Adrenal gland (tissue), 5 donors: ENCODE measurements around the gene NDUFS8.

Experiments
- POLR2A ChIP-seq, 2 donors: fragments of 450-650 bp; IDR thresholded peaks; one replicate each; pipeline ENCODE4 v1.6.1; 2017; ENCODE audit warnings: antibody characterized with exemption in 2 of 2, mild to moderate bottlenecking in 2 of 2, moderate library complexity in 1 of 2
- TF ChIP-seq, protein P1 (sequence below), 6 experiments: fragments of 450-650 bp in 4 of 6; fragments of 200-600 bp in 2 of 6; sonication (generic) in 1 of 6; IDR thresholded peaks; 1 replicate in 5 of 6; 2 replicates in 1 of 6; pipeline versions ENCODE4 v1.5.1 to v1.8.0; 2016 to 2021; ENCODE audit warnings: antibody characterized with exemption in 6 of 6, mild to moderate bottlenecking in 2 of 6, moderate library complexity in 1 of 6
- donor health status: DM: no; HTN: no; CAD: no.

DNA sequence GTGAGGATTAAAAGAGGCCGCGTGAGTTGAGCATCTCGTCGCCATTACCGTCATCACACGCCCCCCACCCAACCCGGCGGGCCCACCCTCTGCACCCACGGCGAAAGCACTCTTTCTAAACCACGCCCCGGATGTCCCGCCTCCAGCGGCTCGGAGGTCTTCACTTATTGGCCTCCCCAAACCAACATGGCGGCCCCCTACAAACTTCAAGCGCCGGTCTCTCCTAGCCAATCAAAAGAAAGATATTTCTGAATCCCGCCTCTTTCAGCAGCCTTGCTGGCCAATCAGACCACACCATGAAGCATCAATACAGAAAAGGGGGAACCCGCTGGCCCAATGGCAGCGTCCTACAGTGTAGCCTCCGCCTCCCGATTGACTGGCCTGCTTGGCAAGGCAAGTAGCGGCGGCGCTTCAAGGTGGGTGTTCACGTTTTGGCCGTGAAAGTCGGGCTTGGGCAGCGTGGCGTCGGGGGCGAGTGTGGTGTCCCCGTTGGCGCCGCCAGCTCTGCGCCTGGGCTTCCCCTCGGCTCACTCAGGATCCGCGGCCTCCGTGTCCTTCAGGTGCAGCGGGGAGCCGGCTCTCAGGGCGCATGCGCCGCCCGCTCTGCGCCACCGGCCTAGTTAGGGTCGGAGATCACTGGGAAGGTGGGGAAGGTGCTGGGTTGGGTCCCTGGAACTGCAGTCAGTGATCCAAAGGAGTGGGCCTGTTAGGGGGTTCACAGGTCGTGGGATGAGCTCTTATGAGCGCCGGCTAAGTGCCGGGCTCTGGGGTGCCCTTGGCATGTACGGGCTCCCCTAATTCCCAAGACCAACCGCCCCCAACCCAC lies at the start of gene NDUFS8:
- TF ChIP-seq POLR2A (IDR thresholded peaks at IDR 0.05), result peak; percentile 56 to 92
- TF ChIP-seq, protein P1, sequence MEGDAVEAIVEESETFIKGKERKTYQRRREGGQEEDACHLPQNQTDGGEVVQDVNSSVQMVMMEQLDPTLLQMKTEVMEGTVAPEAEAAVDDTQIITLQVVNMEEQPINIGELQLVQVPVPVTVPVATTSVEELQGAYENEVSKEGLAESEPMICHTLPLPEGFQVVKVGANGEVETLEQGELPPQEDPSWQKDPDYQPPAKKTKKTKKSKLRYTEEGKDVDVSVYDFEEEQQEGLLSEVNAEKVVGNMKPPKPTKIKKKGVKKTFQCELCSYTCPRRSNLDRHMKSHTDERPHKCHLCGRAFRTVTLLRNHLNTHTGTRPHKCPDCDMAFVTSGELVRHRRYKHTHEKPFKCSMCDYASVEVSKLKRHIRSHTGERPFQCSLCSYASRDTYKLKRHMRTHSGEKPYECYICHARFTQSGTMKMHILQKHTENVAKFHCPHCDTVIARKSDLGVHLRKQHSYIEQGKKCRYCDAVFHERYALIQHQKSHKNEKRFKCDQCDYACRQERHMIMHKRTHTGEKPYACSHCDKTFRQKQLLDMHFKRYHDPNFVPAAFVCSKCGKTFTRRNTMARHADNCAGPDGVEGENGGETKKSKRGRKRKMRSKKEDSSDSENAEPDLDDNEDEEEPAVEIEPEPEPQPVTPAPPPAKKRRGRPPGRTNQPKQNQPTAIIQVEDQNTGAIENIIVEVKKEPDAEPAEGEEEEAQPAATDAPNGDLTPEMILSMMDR (IDR thresholded peaks at IDR 0.05), result no peak
